D721Med (cell line): ENCODE results near the gene C10orf88.
A peak's percentile ranks its signal among the peaks of the same experiment; 100 is the strongest.

ENCODE experiments used
- DNase-seq: peaks from one replicate; pipeline ENCODE4 v3.0.0; 2011; ENCODE audit warnings: low spot score; ENCODE audit not compliant: insufficient read length
- FAIRE-seq: peaks from 2 replicates; lab custom pipeline; 2011; peaks lifted over from hg19 to GRCh38; lab: Jason Lieb, UNC
- TF ChIP-seq, protein P1 (sequence below): IDR thresholded peaks from 2 replicates; pipeline ENCODE4 v1.5.1; 2012; ENCODE audit warnings: mild to moderate bottlenecking, control low read depth; ENCODE audit not compliant: insufficient read depth; ENCODE audit errors: missing control alignments

Gene C10orf88

DNA sequence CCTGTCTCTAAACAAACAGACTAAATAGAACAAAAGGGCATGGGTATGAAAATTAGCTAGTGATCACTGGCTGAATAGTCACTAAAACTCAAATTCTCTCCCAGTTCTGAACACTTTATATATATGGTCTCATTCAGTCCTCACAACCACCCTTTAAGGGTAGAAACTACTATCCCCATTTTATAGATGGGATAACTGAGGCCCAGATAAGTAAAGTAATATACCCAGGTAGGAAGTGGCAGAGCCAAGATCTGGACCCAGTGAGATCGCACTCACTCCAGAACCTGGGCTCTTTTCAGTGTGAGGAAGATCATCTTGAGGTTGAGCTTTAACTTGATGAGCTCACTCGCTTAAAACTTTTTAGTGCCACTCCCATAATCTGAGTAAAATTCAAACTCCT, 30.7 kb upstream of the C10orf88 start:
- DNase-seq (no peak), FAIRE-seq (no peak)

DNA sequence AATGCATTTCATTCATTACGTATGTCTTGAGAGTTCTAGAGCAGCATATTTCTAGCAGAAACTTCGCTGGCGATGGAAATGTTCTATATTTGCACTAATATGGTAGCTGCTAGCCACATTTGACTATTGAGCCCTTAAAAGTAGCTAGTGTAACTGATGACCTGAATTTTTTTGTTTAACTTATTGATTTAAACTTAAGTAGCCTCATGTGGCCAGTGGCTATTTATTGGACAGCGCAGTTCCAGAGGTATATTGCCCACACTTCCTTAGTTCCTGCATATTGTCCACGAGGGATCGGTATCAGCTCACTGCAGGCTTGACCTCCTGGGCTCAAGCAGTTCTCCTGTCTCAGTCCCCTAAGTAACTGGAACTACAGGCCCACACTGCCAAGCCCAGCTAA, 29.9 kb upstream of the C10orf88 start:
- TF ChIP-seq, protein P1, sequence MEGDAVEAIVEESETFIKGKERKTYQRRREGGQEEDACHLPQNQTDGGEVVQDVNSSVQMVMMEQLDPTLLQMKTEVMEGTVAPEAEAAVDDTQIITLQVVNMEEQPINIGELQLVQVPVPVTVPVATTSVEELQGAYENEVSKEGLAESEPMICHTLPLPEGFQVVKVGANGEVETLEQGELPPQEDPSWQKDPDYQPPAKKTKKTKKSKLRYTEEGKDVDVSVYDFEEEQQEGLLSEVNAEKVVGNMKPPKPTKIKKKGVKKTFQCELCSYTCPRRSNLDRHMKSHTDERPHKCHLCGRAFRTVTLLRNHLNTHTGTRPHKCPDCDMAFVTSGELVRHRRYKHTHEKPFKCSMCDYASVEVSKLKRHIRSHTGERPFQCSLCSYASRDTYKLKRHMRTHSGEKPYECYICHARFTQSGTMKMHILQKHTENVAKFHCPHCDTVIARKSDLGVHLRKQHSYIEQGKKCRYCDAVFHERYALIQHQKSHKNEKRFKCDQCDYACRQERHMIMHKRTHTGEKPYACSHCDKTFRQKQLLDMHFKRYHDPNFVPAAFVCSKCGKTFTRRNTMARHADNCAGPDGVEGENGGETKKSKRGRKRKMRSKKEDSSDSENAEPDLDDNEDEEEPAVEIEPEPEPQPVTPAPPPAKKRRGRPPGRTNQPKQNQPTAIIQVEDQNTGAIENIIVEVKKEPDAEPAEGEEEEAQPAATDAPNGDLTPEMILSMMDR, result no peak
- FAIRE-seq, result no peak
- no peak for DNase-seq

More for the DNA sequence above, 30.7 kb upstream of the C10orf88 start:
- TF ChIP-seq, protein P1, result no peak

DNA sequence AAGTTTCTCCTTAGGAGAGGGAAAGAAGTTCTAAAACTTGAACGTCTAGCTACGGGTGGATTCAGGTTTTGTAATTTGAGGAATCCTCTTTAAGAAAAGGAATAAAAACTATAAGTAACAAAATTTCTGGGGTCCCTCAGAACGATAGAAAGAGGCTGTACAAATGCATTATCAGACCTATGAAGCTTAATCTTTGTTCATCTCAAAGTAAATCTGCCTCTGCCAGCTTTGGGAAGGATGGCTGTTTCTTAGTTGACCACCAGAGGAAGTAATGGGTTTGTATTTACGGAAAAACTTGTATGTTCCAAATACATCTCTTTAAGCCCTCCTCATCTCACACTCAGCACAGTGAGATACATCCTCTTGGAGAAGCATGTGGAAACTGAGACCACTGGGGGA, 27.0 kb upstream of the C10orf88 start:
- no peak for DNase-seq
- no peak for FAIRE-seq
- TF ChIP-seq, protein P1, result peak; percentile 34

DNA sequence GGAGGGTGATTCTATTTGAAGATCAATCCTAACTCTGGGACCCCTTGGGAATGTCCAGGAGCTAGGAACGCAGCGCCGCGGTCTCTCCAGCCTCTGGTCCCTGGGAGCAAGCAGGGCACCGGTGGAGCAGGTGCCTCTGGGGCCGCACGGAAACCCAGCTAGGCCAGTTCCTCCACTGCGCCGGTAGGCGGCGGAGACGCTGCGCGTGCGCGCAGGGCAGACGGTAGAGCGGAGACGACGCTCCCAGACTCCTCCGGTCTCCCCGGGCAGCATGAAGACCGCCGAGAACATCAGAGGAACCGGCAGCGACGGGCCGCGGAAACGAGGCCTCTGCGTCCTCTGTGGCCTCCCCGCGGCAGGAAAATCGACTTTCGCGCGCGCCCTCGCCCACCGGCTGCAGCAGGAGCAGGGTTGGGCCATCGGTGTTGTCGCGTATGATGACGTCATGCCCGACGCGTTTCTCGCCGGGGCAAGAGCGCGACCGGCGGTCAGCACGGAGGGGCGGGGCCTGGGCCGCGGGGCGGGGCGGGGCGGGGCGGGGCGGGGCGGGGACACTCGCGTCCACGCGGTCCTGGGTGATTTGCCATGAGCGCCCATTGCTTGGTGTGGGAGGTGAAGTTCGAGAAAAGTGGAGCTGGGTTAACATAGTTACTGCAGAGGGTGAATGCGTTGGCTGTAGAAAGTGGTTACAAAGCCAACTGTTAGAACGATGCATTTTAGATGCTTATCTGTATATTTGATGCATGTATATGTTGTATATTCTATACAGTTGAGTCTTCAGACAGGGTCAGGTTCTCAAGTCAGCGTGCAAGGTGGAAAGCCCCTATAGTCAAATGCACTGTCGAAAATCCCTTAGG, 26.4 kb upstream of the C10orf88 start, which contains the start of gene PSTK:
PSTK (plus strand) TSS at position 193 of the 857 bp plus-strand sequence; CDS start at position 272, 79 bp downstream.
- TF ChIP-seq, protein P1, result peak; percentile 58
- no peak for FAIRE-seq
- DNase-seq, result peak; percentile 51

DNA sequence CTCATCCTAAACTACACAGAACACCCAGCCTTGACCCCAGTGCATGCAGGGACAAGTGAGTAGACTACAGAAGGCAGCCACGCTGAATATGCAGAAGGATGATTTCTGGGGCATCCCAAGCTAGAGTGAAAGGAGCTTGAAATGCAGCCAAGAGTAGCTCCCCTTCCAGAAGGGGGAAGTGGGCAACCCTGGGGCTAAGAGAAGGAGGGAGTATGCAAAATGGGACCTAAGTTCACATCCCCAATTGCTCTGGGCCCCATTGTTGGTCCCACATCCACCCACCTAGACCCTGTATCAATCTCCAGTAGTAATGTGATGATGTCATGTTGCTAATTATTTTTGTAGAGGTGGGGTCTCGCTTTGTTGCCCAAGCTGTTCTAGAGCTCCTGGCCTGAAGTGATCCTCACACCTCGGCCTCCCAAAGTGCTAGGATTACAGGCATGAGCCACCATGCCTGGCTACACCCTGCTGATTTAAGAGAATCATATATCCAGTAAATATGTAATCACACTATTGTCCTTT, 20.6 kb upstream of the C10orf88 start:
- FAIRE-seq (no peak), DNase-seq (no peak)
- TF ChIP-seq, protein P1, result no peak

DNA sequence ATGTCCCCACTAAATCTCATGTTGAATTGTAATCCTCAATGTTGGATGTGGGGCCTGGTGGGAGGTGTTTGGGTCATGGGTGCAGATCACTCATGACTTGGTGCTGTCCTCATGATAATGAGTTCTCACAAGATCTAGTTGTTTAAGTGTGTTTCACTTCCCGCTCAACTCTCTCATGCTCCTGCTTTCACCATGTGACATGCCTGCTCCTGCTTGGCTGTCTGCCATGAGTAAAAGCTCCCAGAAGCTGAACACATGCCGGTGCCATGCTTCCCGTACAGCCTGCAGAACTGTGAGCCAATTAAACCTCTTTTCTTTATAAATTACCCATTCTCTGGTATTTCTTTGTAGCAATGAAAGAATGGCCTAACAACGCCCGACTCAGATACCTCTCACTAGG, 20.0 kb upstream of the C10orf88 start:
- TF ChIP-seq, protein P1, result no peak
- no peak for DNase-seq
- no peak for FAIRE-seq

DNA sequence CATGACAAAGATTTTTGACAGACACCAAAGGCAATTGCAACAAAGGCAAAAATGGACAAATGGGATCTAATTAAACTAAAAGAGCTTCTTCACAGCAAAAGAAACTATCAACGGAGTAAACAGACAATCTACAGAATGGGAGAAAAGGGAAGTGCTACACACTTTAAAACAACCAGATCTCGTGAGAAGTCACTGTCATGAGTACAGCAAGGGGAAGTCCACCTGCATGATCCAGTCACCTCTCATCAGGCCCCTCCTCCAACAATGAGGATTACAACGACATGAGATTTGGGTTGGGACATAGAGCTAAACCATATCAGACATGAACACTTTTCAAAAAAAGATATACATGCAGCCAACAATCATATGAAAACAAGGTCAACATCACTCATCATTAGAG, 14.7 kb upstream of the C10orf88 start:
- TF ChIP-seq, protein P1, result no peak
- FAIRE-seq, result no peak

More for the DNA sequence above, 14.7 kb upstream of the C10orf88 start:
- DNase-seq, result no peak
